Measurements from ENCODE around the gene CHN2.

DNA sequence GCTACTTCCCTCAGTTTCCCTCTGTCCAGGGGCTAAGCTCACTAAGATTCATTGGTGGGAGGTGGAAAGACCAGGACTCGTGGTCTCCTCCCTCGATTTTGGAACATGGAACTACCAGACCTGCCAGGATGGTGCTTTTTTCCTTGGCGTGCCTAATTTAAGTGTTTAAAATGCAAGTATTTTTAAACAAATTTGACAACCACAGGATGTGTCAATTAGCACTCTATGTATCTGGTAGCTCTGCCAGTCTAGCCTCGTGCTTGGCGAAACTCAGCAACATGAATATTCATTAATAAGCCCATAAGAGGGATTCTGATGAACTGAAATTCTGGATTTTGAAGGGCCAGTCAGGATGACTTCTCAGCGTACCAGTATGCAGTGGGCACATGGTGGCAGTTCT, 224.1 kb downstream of the CHN2 start:
- TF ChIP-seq, protein P1, sequence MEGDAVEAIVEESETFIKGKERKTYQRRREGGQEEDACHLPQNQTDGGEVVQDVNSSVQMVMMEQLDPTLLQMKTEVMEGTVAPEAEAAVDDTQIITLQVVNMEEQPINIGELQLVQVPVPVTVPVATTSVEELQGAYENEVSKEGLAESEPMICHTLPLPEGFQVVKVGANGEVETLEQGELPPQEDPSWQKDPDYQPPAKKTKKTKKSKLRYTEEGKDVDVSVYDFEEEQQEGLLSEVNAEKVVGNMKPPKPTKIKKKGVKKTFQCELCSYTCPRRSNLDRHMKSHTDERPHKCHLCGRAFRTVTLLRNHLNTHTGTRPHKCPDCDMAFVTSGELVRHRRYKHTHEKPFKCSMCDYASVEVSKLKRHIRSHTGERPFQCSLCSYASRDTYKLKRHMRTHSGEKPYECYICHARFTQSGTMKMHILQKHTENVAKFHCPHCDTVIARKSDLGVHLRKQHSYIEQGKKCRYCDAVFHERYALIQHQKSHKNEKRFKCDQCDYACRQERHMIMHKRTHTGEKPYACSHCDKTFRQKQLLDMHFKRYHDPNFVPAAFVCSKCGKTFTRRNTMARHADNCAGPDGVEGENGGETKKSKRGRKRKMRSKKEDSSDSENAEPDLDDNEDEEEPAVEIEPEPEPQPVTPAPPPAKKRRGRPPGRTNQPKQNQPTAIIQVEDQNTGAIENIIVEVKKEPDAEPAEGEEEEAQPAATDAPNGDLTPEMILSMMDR (IDR thresholded peaks at IDR 0.05): no peak
- TF ChIP-seq, protein P2, sequence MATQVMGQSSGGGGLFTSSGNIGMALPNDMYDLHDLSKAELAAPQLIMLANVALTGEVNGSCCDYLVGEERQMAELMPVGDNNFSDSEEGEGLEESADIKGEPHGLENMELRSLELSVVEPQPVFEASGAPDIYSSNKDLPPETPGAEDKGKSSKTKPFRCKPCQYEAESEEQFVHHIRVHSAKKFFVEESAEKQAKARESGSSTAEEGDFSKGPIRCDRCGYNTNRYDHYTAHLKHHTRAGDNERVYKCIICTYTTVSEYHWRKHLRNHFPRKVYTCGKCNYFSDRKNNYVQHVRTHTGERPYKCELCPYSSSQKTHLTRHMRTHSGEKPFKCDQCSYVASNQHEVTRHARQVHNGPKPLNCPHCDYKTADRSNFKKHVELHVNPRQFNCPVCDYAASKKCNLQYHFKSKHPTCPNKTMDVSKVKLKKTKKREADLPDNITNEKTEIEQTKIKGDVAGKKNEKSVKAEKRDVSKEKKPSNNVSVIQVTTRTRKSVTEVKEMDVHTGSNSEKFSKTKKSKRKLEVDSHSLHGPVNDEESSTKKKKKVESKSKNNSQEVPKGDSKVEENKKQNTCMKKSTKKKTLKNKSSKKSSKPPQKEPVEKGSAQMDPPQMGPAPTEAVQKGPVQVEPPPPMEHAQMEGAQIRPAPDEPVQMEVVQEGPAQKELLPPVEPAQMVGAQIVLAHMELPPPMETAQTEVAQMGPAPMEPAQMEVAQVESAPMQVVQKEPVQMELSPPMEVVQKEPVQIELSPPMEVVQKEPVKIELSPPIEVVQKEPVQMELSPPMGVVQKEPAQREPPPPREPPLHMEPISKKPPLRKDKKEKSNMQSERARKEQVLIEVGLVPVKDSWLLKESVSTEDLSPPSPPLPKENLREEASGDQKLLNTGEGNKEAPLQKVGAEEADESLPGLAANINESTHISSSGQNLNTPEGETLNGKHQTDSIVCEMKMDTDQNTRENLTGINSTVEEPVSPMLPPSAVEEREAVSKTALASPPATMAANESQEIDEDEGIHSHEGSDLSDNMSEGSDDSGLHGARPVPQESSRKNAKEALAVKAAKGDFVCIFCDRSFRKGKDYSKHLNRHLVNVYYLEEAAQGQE (IDR thresholded peaks at IDR 0.05; ENCODE audit: insufficient read depth in 1 of 2, low read depth in 2 of 2, low read length in 1 of 2): no peak
- no peak for TF ChIP-seq SIN3A (IDR thresholded peaks at IDR 0.05; ENCODE audit: borderline replicate concordance, insufficient read depth, low read depth, low read length)

All from Panc1 (cell line).